Skeletal muscle tissue (tissue), 4 donors: ENCODE measurements around the gene DDO. TPM values are rescaled to one million over a fixed set of nuclear protein-coding genes. Genes with fewer than 3 reads are reported as not detected.
"Not testable (repeated sequence)": the region's sequence is repeated elsewhere in the genome, so short reads cannot be mapped to it uniquely, and the experiment has no call there.

Experiments
- H3K27ac ChIP-seq: one replicate; pipeline ENCODE4 v1.7.0; 2013; ENCODE audit warnings: mild to moderate bottlenecking, low read depth, low read length, inconsistent platforms
- H3K27me3 ChIP-seq, 3 donors: one replicate each; pipeline ENCODE4 v1.7.0; 2013; ENCODE audit warnings: low read length in 3 of 3; ENCODE audit not compliant: control insufficient read depth in 3 of 3, insufficient read depth in 3 of 3
- H3K36me3 ChIP-seq, 3 donors: one replicate each; pipeline ENCODE4 v1.7.0; 2013; ENCODE audit warnings: low read length in 3 of 3; ENCODE audit not compliant: control insufficient read depth in 3 of 3, insufficient read depth in 3 of 3
- H3K4me1 ChIP-seq, 3 donors: one replicate each; pipeline ENCODE4 v1.7.0; 2013; ENCODE audit warnings: low read length in 3 of 3, mild to moderate bottlenecking in 3 of 3; ENCODE audit not compliant: control insufficient read depth in 3 of 3, insufficient read depth in 3 of 3
- H3K4me3 ChIP-seq, 3 donors: one replicate each; pipeline ENCODE4 v1.7.0; 2013; ENCODE audit warnings: low read length in 3 of 3
- H3K9ac ChIP-seq, 3 donors: one replicate each; pipeline ENCODE4 v1.7.0; 2013; ENCODE audit warnings: low read length in 3 of 3, mild to moderate bottlenecking in 3 of 3, moderate library complexity in 2 of 3, low read depth in 1 of 3
- H3K9me3 ChIP-seq, 3 donors: one replicate each; pipeline ENCODE4 v1.7.0; 2013; ENCODE audit warnings: low read length in 3 of 3; ENCODE audit not compliant: control insufficient read depth in 3 of 3
- total RNA-seq: library from RNA; depleted of rRNA; stranded (reverse); fragments of >200 nt; gene quantifications from one replicate; pipeline ENCODE4 v1.2.3, GENCODE V29; 2014
- donor health status: Osteomylitis.

The DDO gene
- total RNA-seq = 4.7 TPM

- Histone ChIP-seq H3K9ac (peak within 1 kb of the TSS; percentile 85 to 90 (median 86)), H3K27ac (peak within 1 kb of the TSS; percentile 92)
These were observed at the start of gene DDO for GRCh38 chr6:110415086-110415916. TSS of gene DDO (minus strand) at chr6:110415575. CDS start at chr6:110413462, 2,113 bp downstream.

GRCh38 chr6:110462884-110463481 is 47.6 kb upstream of the DDO start:
- H3K27me3 ChIP-seq = peaks cover 0 to 2% (median 0%) of the 10 kb centered on the region in 3 donors
- H3K4me3 ChIP-seq = no peak overlapping the region
- H3K27ac ChIP-seq = no peak overlapping the region
- no peaks in the 10 kb centered on the region for H3K4me1 ChIP-seq
- H3K9me3 ChIP-seq = peaks cover 0 to 8% (median 0%) of the 10 kb centered on the region in 3 donors
- H3K36me3 ChIP-seq = no peaks in the 10 kb centered on the region
- no peak overlapping the region for H3K9ac ChIP-seq

More at GRCh38 chr6:110415086-110415916, at the start of gene DDO:
- Histone ChIP-seq H3K4me1 (peaks cover 12 to 35% (median 15%) of the 10 kb centered on the region in 3 donors), H3K9me3 (no peaks in the 10 kb centered on the region), H3K4me3 (peak within 1 kb of the TSS; percentile 89 to 96 (median 95)), H3K36me3 (peaks cover 0 to 3% (median 0%) of the 10 kb centered on the region in 3 donors), H3K27me3 (no peaks in the 10 kb centered on the region)

- no peaks in the 10 kb centered on the region for H3K36me3 ChIP-seq
- H3K9ac ChIP-seq = no peak overlapping the region
- H3K27me3 ChIP-seq = peaks cover 0 to 2% (median 0%) of the 10 kb centered on the region in 3 donors
- no peaks in the 10 kb centered on the region for H3K4me1 ChIP-seq
- peaks cover 0 to 8% (median 0%) of the 10 kb centered on the region in 3 donors for H3K9me3 ChIP-seq
- H3K27ac ChIP-seq = no peak overlapping the region
- H3K4me3 ChIP-seq = no peak overlapping the region
These were observed 46.0 kb upstream of the DDO start for GRCh38 chr6:110461376-110461775.

GRCh38 chr6:110459137-110459536 is 43.8 kb upstream of the DDO start:
- no peaks in the 10 kb centered on the region for H3K36me3 ChIP-seq
- H3K4me1 ChIP-seq = no peaks in the 10 kb centered on the region
- no peak overlapping the region for H3K4me3 ChIP-seq
- no peak overlapping the region for H3K9ac ChIP-seq
- peaks cover 0 to 2% (median 0%) of the 10 kb centered on the region in 3 donors for H3K27me3 ChIP-seq
- no peak overlapping the region for H3K27ac ChIP-seq
- H3K9me3 ChIP-seq = peaks cover 0 to 5% (median 0%) of the 10 kb centered on the region in 3 donors

GRCh38 chr6:110458476-110458875 is 43.1 kb upstream of the DDO start:
- H3K9me3 ChIP-seq = peaks cover 0 to 3% (median 0%) of the 10 kb centered on the region in 3 donors
- no peak overlapping the region for H3K27ac ChIP-seq
- H3K4me3 ChIP-seq = no peak overlapping the region
- no peak overlapping the region for H3K9ac ChIP-seq
- peaks cover 0 to 2% (median 0%) of the 10 kb centered on the region in 3 donors for H3K27me3 ChIP-seq
- no peaks in the 10 kb centered on the region for H3K4me1 ChIP-seq
- H3K36me3 ChIP-seq = no peaks in the 10 kb centered on the region

GRCh38 chr6:110457567-110458175 is 42.3 kb upstream of the DDO start:
- H3K36me3 ChIP-seq = not testable (repeated sequence)

GRCh38 chr6:110456694-110457093 is 41.3 kb upstream of the DDO start:
- H3K27me3 ChIP-seq = peaks cover 0 to 2% (median 0%) of the 10 kb centered on the region in 3 donors
- no peaks in the 10 kb centered on the region for H3K9me3 ChIP-seq
- no peak overlapping the region for H3K9ac ChIP-seq
- no peaks in the 10 kb centered on the region for H3K4me1 ChIP-seq
- H3K4me3 ChIP-seq = no peak overlapping the region
- no peak overlapping the region for H3K27ac ChIP-seq
- no peaks in the 10 kb centered on the region for H3K36me3 ChIP-seq

More at GRCh38 chr6:110457567-110458175, 42.3 kb upstream of the DDO start:
- not testable (repeated sequence) for H3K9ac ChIP-seq, H3K27me3 ChIP-seq, H3K4me1 ChIP-seq, H3K9me3 ChIP-seq, H3K4me3 ChIP-seq, H3K27ac ChIP-seq

GRCh38 chr6:110449541-110449895 is 34.1 kb upstream of the DDO start:
- H3K27ac ChIP-seq = no peak overlapping the region
- no peak overlapping the region for H3K9ac ChIP-seq
- no peak overlapping the region for H3K4me3 ChIP-seq
- H3K4me1 ChIP-seq = no peaks in the 10 kb centered on the region
- H3K36me3 ChIP-seq = no peaks in the 10 kb centered on the region
- H3K9me3 ChIP-seq = no peaks in the 10 kb centered on the region
- no peaks in the 10 kb centered on the region for H3K27me3 ChIP-seq

GRCh38 chr6:110448846-110449540 is 33.6 kb upstream of the DDO start:
- Histone ChIP-seq H3K4me1 (no peaks in the 10 kb centered on the region), H3K27me3 (no peaks in the 10 kb centered on the region), H3K4me3 (no peak overlapping the region), H3K9me3 (no peaks in the 10 kb centered on the region), H3K9ac (no peak overlapping the region), H3K27ac (no peak overlapping the region), H3K36me3 (no peaks in the 10 kb centered on the region)
